SK-N-SH (cell line): ENCODE measurements around the gene RICTOR.

Experiments
- NRF1 ChIP-seq: IDR thresholded peaks from 2 replicates; pipeline ENCODE4 v1.6.1; 2012; ENCODE audit warnings: low read depth, mild to moderate bottlenecking, low read length
- RFX5 ChIP-seq: IDR thresholded peaks from 2 replicates; pipeline ENCODE4 v1.6.1; 2012; ENCODE audit warnings: mild to moderate bottlenecking, improper control_type of control experiment, low read length
- TF ChIP-seq, protein P1 (sequence below): fragments of 150-350 bp; IDR thresholded peaks from 2 replicates; pipeline ENCODE4 v1.6.1; 2017; ENCODE audit warnings: antibody characterized with exemption, low read length, low read depth, borderline replicate concordance
- TF ChIP-seq, protein P2 (sequence below): fragments of 200-600 bp; sonication (generic); IDR thresholded peaks from 2 replicates; pipeline ENCODE4 v1.6.1; 2017; ENCODE audit warnings: antibody characterized with exemption, mild to moderate bottlenecking, moderate library complexity

DNA sequence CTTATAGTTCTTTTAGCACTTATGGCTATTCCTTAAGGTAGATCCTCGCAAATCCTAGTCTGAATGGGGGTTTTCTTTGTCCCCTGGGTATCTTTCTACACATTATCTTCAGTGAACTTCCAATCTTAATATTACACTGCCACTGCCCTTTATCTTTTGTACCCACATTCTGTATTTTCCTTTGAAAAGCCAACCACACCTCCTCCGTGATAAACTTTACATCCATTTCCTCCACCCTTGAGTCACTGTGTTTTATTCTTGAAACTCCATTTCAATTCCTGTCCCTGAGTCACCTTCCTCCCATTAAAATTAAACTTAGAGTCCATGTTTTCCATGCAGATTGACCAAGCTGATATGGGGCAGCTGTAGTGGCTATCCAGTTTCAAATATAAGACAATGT is 43.2 kb upstream of the RICTOR start:
- TF ChIP-seq RFX5, result no peak
- no peak for TF ChIP-seq NRF1
- TF ChIP-seq, protein P1, sequence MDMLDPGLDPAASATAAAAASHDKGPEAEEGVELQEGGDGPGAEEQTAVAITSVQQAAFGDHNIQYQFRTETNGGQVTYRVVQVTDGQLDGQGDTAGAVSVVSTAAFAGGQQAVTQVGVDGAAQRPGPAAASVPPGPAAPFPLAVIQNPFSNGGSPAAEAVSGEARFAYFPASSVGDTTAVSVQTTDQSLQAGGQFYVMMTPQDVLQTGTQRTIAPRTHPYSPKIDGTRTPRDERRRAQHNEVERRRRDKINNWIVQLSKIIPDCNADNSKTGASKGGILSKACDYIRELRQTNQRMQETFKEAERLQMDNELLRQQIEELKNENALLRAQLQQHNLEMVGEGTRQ, result no peak
- TF ChIP-seq, protein P2, sequence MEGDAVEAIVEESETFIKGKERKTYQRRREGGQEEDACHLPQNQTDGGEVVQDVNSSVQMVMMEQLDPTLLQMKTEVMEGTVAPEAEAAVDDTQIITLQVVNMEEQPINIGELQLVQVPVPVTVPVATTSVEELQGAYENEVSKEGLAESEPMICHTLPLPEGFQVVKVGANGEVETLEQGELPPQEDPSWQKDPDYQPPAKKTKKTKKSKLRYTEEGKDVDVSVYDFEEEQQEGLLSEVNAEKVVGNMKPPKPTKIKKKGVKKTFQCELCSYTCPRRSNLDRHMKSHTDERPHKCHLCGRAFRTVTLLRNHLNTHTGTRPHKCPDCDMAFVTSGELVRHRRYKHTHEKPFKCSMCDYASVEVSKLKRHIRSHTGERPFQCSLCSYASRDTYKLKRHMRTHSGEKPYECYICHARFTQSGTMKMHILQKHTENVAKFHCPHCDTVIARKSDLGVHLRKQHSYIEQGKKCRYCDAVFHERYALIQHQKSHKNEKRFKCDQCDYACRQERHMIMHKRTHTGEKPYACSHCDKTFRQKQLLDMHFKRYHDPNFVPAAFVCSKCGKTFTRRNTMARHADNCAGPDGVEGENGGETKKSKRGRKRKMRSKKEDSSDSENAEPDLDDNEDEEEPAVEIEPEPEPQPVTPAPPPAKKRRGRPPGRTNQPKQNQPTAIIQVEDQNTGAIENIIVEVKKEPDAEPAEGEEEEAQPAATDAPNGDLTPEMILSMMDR, result no peak
